ENCODE measurements around the gene TAAR6. TPM values are rescaled to one million over a fixed set of nuclear protein-coding genes. Genes with fewer than 3 reads are reported as not detected.

The TAAR6 gene
- total RNA-seq, 1 donor from 2014 or later = not detected

DNA sequence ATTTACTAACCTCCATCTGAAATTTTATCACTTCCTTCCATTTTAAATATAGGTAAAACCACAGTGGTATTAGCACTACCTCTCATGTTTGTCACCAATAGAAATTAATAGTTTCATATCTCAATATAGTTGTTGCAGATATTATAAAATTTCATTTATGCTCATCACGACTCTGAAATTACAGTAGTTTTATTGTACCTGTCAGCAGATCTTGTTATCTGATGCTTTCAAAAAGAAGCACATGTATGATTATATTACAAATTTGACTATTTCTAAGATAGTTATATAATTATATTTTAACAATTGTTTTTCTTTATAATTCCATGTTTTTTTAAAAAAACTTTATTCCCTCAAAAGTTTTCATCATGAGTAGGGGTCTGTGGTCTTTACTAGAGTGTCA lies 14.6 kb downstream of the TAAR6 start:
- TF ChIP-seq, protein P1, sequence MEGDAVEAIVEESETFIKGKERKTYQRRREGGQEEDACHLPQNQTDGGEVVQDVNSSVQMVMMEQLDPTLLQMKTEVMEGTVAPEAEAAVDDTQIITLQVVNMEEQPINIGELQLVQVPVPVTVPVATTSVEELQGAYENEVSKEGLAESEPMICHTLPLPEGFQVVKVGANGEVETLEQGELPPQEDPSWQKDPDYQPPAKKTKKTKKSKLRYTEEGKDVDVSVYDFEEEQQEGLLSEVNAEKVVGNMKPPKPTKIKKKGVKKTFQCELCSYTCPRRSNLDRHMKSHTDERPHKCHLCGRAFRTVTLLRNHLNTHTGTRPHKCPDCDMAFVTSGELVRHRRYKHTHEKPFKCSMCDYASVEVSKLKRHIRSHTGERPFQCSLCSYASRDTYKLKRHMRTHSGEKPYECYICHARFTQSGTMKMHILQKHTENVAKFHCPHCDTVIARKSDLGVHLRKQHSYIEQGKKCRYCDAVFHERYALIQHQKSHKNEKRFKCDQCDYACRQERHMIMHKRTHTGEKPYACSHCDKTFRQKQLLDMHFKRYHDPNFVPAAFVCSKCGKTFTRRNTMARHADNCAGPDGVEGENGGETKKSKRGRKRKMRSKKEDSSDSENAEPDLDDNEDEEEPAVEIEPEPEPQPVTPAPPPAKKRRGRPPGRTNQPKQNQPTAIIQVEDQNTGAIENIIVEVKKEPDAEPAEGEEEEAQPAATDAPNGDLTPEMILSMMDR (IDR thresholded peaks at IDR 0.05; ENCODE audit: unreplicated experiment) = no peak
- Mint-ChIP-seq H3K36me3 (ENCODE audit: low read depth, unreplicated experiment) (no peaks in the 10 kb centered on the region), H3K4me1 (ENCODE audit: unreplicated experiment) (no peaks in the 10 kb centered on the region), H3K27me3 (ENCODE audit: unreplicated experiment) (peaks cover 1% of the 10 kb centered on the region), H3K4me3 (ENCODE audit: unreplicated experiment) (no peak overlapping the region), H3K27ac (ENCODE audit: unreplicated experiment) (no peak overlapping the region), H3K9me3 (ENCODE audit: unreplicated experiment) (no peaks in the 10 kb centered on the region)
- DNase-seq (ENCODE audit: low spot score) = no peak

DNA sequence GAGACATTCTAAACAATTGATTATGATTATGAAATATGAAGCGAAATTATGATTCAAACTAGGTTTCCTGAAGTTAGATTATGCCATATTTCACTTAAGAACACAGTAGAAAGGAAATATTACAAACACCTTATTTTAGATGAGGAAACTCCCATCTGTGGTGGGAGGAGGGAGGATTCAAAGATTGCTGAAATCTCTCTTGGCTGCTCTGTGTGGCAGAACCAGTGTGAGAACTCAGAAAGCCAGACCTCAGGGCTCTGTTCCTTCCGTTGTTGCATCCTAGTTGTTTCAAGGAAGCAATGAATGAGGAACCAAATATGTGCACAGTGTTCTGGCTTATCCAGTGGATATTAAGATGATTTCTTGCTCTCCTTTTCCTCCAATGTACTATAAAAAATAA lies 17.3 kb downstream of the TAAR6 start:
- DNase-seq (ENCODE audit: low spot score) = no peak
- TF ChIP-seq, protein P1 (IDR thresholded peaks at IDR 0.05; ENCODE audit: unreplicated experiment) = no peak
- Mint-ChIP-seq H3K27ac (ENCODE audit: unreplicated experiment) (no peak overlapping the region), H3K4me3 (ENCODE audit: unreplicated experiment) (no peak overlapping the region), H3K9me3 (ENCODE audit: unreplicated experiment) (no peaks in the 10 kb centered on the region), H3K27me3 (ENCODE audit: unreplicated experiment) (peaks cover 1% of the 10 kb centered on the region), H3K36me3 (ENCODE audit: low read depth, unreplicated experiment) (no peaks in the 10 kb centered on the region), H3K4me1 (ENCODE audit: unreplicated experiment) (no peaks in the 10 kb centered on the region)

DNA sequence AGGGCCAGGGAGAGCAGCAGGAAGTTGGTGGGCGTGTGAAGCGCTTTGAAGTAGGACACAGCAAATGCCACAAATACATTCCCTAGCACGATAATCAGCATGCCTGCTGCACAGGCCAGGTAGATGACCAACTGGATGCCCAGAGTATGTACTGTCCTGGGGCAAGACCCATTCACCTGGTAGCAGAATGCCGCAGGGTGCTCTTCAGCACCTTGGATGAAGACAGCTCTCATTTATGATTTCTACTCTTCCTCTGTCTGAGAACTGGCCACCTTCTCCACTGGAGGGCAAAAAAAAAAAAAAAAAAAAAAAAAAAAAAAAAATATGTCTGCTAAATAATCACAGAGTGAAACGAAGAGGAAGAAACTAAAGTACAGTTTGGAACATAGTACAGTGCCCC lies 19.3 kb downstream of the TAAR6 start, which contains the start of gene TAAR5:
TAAR5 (minus strand) TSS at position 288 of the 400 bp plus-strand sequence; CDS start at position 233, 55 bp downstream.
- H3K4me1 Mint-ChIP-seq (ENCODE audit: unreplicated experiment) = peaks cover 2% of the 10 kb centered on the region
- TF ChIP-seq, protein P1 (IDR thresholded peaks at IDR 0.05; ENCODE audit: unreplicated experiment) = no peak
- H3K36me3 Mint-ChIP-seq (ENCODE audit: low read depth, unreplicated experiment) = no peaks in the 10 kb centered on the region
- H3K4me3 Mint-ChIP-seq (ENCODE audit: unreplicated experiment) = no peak within 1 kb of the TSS
- H3K27me3 Mint-ChIP-seq (ENCODE audit: unreplicated experiment) = peaks cover 3% of the 10 kb centered on the region
- H3K9me3 Mint-ChIP-seq (ENCODE audit: unreplicated experiment) = no peaks in the 10 kb centered on the region
- DNase-seq (ENCODE audit: low spot score) = no peak
- no peak within 1 kb of the TSS for H3K27ac Mint-ChIP-seq (ENCODE audit: unreplicated experiment)

GRCh38 chr6:132590362-132590761 lies 20.2 kb downstream of the TAAR6 start:
- Mint-ChIP-seq H3K36me3 (ENCODE audit: low read depth, unreplicated experiment) (no peaks in the 10 kb centered on the region), H3K27me3 (ENCODE audit: unreplicated experiment) (peaks cover 3% of the 10 kb centered on the region), H3K9me3 (ENCODE audit: unreplicated experiment) (no peaks in the 10 kb centered on the region), H3K27ac (ENCODE audit: unreplicated experiment) (no peak overlapping the region), H3K4me3 (ENCODE audit: unreplicated experiment) (no peak overlapping the region), H3K4me1 (ENCODE audit: unreplicated experiment) (peaks cover 2% of the 10 kb centered on the region)
- TF ChIP-seq, protein P1 (IDR thresholded peaks at IDR 0.05; ENCODE audit: unreplicated experiment) = no peak
- no peak for DNase-seq (ENCODE audit: low spot score)

- no peaks in the 10 kb centered on the region for H3K36me3 Mint-ChIP-seq (ENCODE audit: low read depth, unreplicated experiment)
- H3K27me3 Mint-ChIP-seq (ENCODE audit: unreplicated experiment) = peaks cover 3% of the 10 kb centered on the region
- H3K27ac Mint-ChIP-seq (ENCODE audit: unreplicated experiment) = no peak overlapping the region
- H3K4me3 Mint-ChIP-seq (ENCODE audit: unreplicated experiment) = no peak overlapping the region
- DNase-seq (ENCODE audit: low spot score) = no peak
- TF ChIP-seq, protein P1 (IDR thresholded peaks at IDR 0.05; ENCODE audit: unreplicated experiment) = no peak
- peaks cover 2% of the 10 kb centered on the region for H3K4me1 Mint-ChIP-seq (ENCODE audit: unreplicated experiment)
- H3K9me3 Mint-ChIP-seq (ENCODE audit: unreplicated experiment) = no peaks in the 10 kb centered on the region
These were observed 22.7 kb downstream of the TAAR6 start for GRCh38 chr6:132592855-132593254.

All from endothelial cell (in vitro differentiated cells).